ENCODE data around the gene RPL38. TPM values are rescaled to one million over a fixed set of nuclear protein-coding genes. Genes with fewer than 3 reads are reported as not detected.

The RPL38 gene
- total and polyA plus RNA-seq, 12 donors = 661 to 2,186 (median 739) TPM

- no peak for TF ChIP-seq CTCF (IDR thresholded peaks at IDR 0.05)
- intact Hi-C loops (cut with DNase I) = no loop called here
- peaks cover 0 to 73% (median 12%) of the 10 kb centered on the region in 9 donors for H3K36me3 ChIP-seq
Measured at GRCh38 chr17:74257311-74257710, 53.8 kb downstream of the RPL38 start.

GRCh38 chr17:74259667-74260524 lies 56.4 kb downstream of the RPL38 start:
- H3K4me1 ChIP-seq = no peaks in the 10 kb centered on the region
- TF ChIP-seq CTCF (IDR thresholded peaks at IDR 0.05) = no peak
- no peak overlapping the region for H3K4me3 ChIP-seq
- H3K36me3 ChIP-seq = peaks cover 0 to 48% (median 8%) of the 10 kb centered on the region in 9 donors
- DNase-seq (no peak), ATAC-seq (peak in 2 of 8 donors; percentile 25 to 36)
- intact Hi-C loops (cut with DNase I) = no loop called here
- no peaks in the 10 kb centered on the region for H3K27me3 ChIP-seq
- H3K27ac ChIP-seq = no peak overlapping the region
- no peaks in the 10 kb centered on the region for H3K9me3 ChIP-seq
- WGBS, 2 donors = 87% methylated on average over 21 of the region's 21 CpGs

More at GRCh38 chr17:74257311-74257710, 53.8 kb downstream of the RPL38 start:
- 90 to 93% methylated on average over 10 of the region's 10 CpGs for WGBS, 2 donors
- Histone ChIP-seq H3K4me1 (no peaks in the 10 kb centered on the region), H3K27me3 (no peaks in the 10 kb centered on the region), H3K27ac (no peak overlapping the region), H3K4me3 (no peak overlapping the region), H3K9me3 (no peaks in the 10 kb centered on the region)
- DNase-seq (no peak), ATAC-seq (no peak)

Other genes with a start within 250 kb of the RPL38 start
- gene TTYH2, start 9.9 kb downstream of the RPL38 start, total RNA-seq = 10 to 100 TPM; 20.9 to 36.3 (median 26.1) TPM
- 10 to 100 TPM in 1 of 2 donors, 1 to 10 TPM in 1; 8.6 to 20.6 TPM for gene TTYH2, start 9.9 kb downstream of the RPL38 start, polyA plus RNA-seq
- gene DNAI2, start 70.6 kb downstream of the RPL38 start, total RNA-seq = under 1 TPM in 1 of 10 donors, not detected in 9; 0.16 TPM
- not detected for gene DNAI2, start 70.6 kb downstream of the RPL38 start, polyA plus RNA-seq
- gene KIF19, start 122.5 kb downstream of the RPL38 start, total RNA-seq = 1 to 10 TPM in 2 of 10 donors, under 1 TPM in 8; 0.07 to 1.5 (median 0.26) TPM
- under 1 TPM; 0.29 to 0.41 TPM for gene KIF19, start 122.5 kb downstream of the RPL38 start, polyA plus RNA-seq
- gene BTBD17, start 158.2 kb downstream of the RPL38 start, total RNA-seq = not detected
- gene BTBD17, start 158.2 kb downstream of the RPL38 start, polyA plus RNA-seq = not detected
- gene GPR142, start 163.8 kb downstream of the RPL38 start, total RNA-seq = under 1 TPM in 1 of 10 donors, not detected in 9; 0.70 TPM
- not detected for gene GPR142, start 163.8 kb downstream of the RPL38 start, polyA plus RNA-seq
- gene GPRC5C, start 228.4 kb downstream of the RPL38 start, total RNA-seq = 10 to 100 TPM; 28.0 to 41.0 (median 32.5) TPM
- 10 to 100 TPM; 29.5 to 38.2 TPM for gene GPRC5C, start 228.4 kb downstream of the RPL38 start, polyA plus RNA-seq

Data from heart right ventricle (tissue), 16 donors.